Spleen (tissue), 11 donors: ENCODE measurements around the gene EP400. TPM values are rescaled to one million over a fixed set of nuclear protein-coding genes. Genes with fewer than 3 reads are reported as not detected.

Source experiments
- DNase-seq: peaks from one replicate; pipeline ENCODE4 v3.0.0-alpha.2; 2020
- H3K27ac ChIP-seq, 8 donors: fragments of 200-600 bp; sonication (generic) in 7 of 8; 1 replicate in 4 of 8; 2 replicates in 4 of 8; pipeline versions ENCODE4 v1.5.0 to v1.8.0; 2016 to 2021; ENCODE audit warnings: inconsistent platforms in 4 of 8, mild to moderate bottlenecking in 4 of 8, moderate library complexity in 1 of 8
- H3K27me3 ChIP-seq, 7 donors: fragments of 200-600 bp; sonication (generic) in 6 of 7; replicated peaks in 1 of 7; 1 replicate in 4 of 7; 2 replicates in 3 of 7; pipeline versions ENCODE4 v1.5.0 to v1.8.0; 2016 to 2021; ENCODE audit warnings: inconsistent platforms in 3 of 7, mild to moderate bottlenecking in 1 of 7
- H3K36me3 ChIP-seq, 6 donors: fragments of 200-600 bp; sonication (generic) in 5 of 6; 1 replicate in 4 of 6; 2 replicates in 2 of 6; pipeline versions ENCODE4 v1.5.0 to v1.8.0; 2016 to 2021; ENCODE audit warnings: inconsistent platforms in 2 of 6
- H3K4me1 ChIP-seq, 6 donors: fragments of 200-600 bp; sonication (generic) in 5 of 6; 1 replicate in 3 of 6; 2 replicates in 3 of 6; pipeline versions ENCODE4 v1.5.0 to v1.8.0; 2016 to 2021; ENCODE audit warnings: inconsistent platforms in 3 of 6
- H3K4me3 ChIP-seq, 8 donors: fragments of 200-600 bp; sonication (generic) in 7 of 8; 1 replicate in 4 of 8; 2 replicates in 4 of 8; pipeline versions ENCODE4 v1.5.0 to v1.8.0; 2016 to 2021; ENCODE audit warnings: inconsistent platforms in 4 of 8, mild to moderate bottlenecking in 4 of 8, moderate library complexity in 2 of 8
- H3K9me3 ChIP-seq, 8 donors: fragments of 200-600 bp; sonication (generic) in 7 of 8; 1 replicate in 4 of 8; 2 replicates in 4 of 8; pipeline versions ENCODE4 v1.5.0 to v1.8.0; 2016 to 2021; ENCODE audit warnings: inconsistent platforms in 4 of 8
- CTCF ChIP-seq, 11 experiments: fragments of 200-600 bp in 7 of 11; fragments of 450-650 bp in 4 of 11; sonication (generic) in 4 of 11; IDR thresholded peaks in 8 of 11; conservative IDR thresholded peaks in 3 of 11; 1 replicate in 7 of 11; 2 replicates in 4 of 11; pipeline versions ENCODE4 v1.4.0 to v1.8.0; 2016 to 2021; ENCODE audit warnings: antibody characterized with exemption in 11 of 11, inconsistent platforms in 4 of 11, mild to moderate bottlenecking in 1 of 11
- POLR2A ChIP-seq, 3 donors: fragments of 450-650 bp; IDR thresholded peaks; one replicate each; pipeline ENCODE4 v1.5.1; 2017; ENCODE audit warnings: antibody characterized with exemption in 3 of 3, mild to moderate bottlenecking in 1 of 3
- POLR2AphosphoS5 ChIP-seq, 3 donors: sonication (generic); formaldehyde crosslinking; IDR thresholded peaks; one replicate each; pipeline ENCODE4 v1.5.1; 2017; ENCODE audit warnings: antibody characterized with exemption in 3 of 3
- WGBS, 5 donors: extraction: QIAGEN DNeasy Blood & Tissue Kit in 3 of 5; methylation state at CpG; one replicate each; pipeline versions ENCODE4 v1.1.5 to v1.1.7; 2013 to 2018; 5-methylcytosine and 5-hydroxymethylcytosine counted together
- intact Hi-C: fragments of 100-400 bp; cut with DNase I; formaldehyde crosslinking; loops from one replicate; pipeline ENCODE4 v1.15.0; 2023; ENCODE audit warnings: low total_unique reads
- polyA plus RNA-seq, 3 donors: library from polyadenylated mRNA; stranded (reverse); fragments of 200-250 nt; gene quantifications; one replicate each; pipeline ENCODE4 v1.2.1, GENCODE V29; 2013
- total RNA-seq, 7 donors: library from RNA; depleted of rRNA in 3 of 7; stranded (reverse); fragments of >200 nt in 3 of 7; fragmentation: NEBNext Ultra II Directional in 4 of 7; extraction: Animal tissue kit (Norgen Biotek cat#: 25700) in 4 of 7; gene quantifications; one replicate each; pipeline versions ENCODE4 v1.1.0 to v1.2.1, GENCODE V29; 2016 to 2021
- donor health status: healthy with polysubstance abuse.
- donor health status: DM: no; HTN: no; CAD: no; lungs with moderate emphysema.
- donor health status: DM: no; HTN: no; CAD: no.
- donor health status: Bipolar disorder and iron deficiency.
- donor health status: healthy.
- donor health status: DM: no; HTN: no; CAD: no.
- donor health status: DM: yes; HTN: yes; CAD: no.

The EP400 gene
- total and polyA plus RNA-seq, 10 donors: 11.8 to 70.2 (median 45.6) TPM

- H3K27ac ChIP-seq: peak overlapping the region in 5 of 8 donors; percentile 14 to 64 (median 49)
- peak; percentile 85 for DNase-seq
- no peaks in the 10 kb centered on the region for H3K27me3 ChIP-seq
- TF ChIP-seq POLR2A (IDR thresholded peaks at IDR 0.05) (no peak), POLR2AphosphoS5 (IDR thresholded peaks at IDR 0.05) (peak; percentile 54 to 70 (median 67)), CTCF (IDR thresholded peaks at IDR 0.05 in 8 of 11, conservative IDR thresholded peaks at IDR 0.05 in 3 of 11) (peak in 1 of 11 experiments; percentile 6)
- peaks cover 0 to 79% (median 4%) of the 10 kb centered on the region in 6 donors for H3K36me3 ChIP-seq
- intact Hi-C loops: no loop called here
- no peaks in the 10 kb centered on the region for H3K9me3 ChIP-seq
- H3K4me3 ChIP-seq: peak overlapping the region in 1 of 8 donors; percentile 25
- 70 to 79% (median 72%) methylated on average over 29 to 30 of the region's 30 CpGs for WGBS, 5 donors
- H3K4me1 ChIP-seq: peaks cover 19 to 88% (median 53%) of the 10 kb centered on the region in 6 donors
Measured at GRCh38 chr12:131901431-131902331, 48.1 kb upstream of the EP400 start.

GRCh38 chr12:131902332-131903241 lies 47.2 kb upstream of the EP400 start:
- DNase-seq: peak; percentile 65
- H3K9me3 ChIP-seq: no peaks in the 10 kb centered on the region
- H3K36me3 ChIP-seq: peaks cover 0 to 79% (median 8%) of the 10 kb centered on the region in 6 donors
- intact Hi-C loops: no loop called here
- H3K27me3 ChIP-seq: no peaks in the 10 kb centered on the region
- no peak overlapping the region for H3K4me3 ChIP-seq
- H3K27ac ChIP-seq: peak overlapping the region in 5 of 8 donors; percentile 2 to 64 (median 49)
- H3K4me1 ChIP-seq: peaks cover 11 to 79% (median 44%) of the 10 kb centered on the region in 6 donors
- peak in 1 of 3 donors; percentile 19 for TF ChIP-seq POLR2AphosphoS5 (IDR thresholded peaks at IDR 0.05)
- TF ChIP-seq CTCF (IDR thresholded peaks at IDR 0.05 in 8 of 11, conservative IDR thresholded peaks at IDR 0.05 in 3 of 11): no peak
- TF ChIP-seq POLR2A (IDR thresholded peaks at IDR 0.05): no peak
- 62 to 85% (median 82%) methylated on average over 6 to 25 of the region's 25 CpGs for WGBS, 5 donors

- no peaks in the 10 kb centered on the region for H3K9me3 ChIP-seq
- H3K36me3 ChIP-seq: peaks cover 3 to 79% (median 14%) of the 10 kb centered on the region in 6 donors
- peak overlapping the region in 2 of 8 donors; percentile 49 to 64 for H3K27ac ChIP-seq
- no peak overlapping the region for H3K4me3 ChIP-seq
- no peak for TF ChIP-seq POLR2A (IDR thresholded peaks at IDR 0.05)
- TF ChIP-seq CTCF (IDR thresholded peaks at IDR 0.05 in 8 of 11, conservative IDR thresholded peaks at IDR 0.05 in 3 of 11): no peak
- no peak for TF ChIP-seq POLR2AphosphoS5 (IDR thresholded peaks at IDR 0.05)
- H3K27me3 ChIP-seq: no peaks in the 10 kb centered on the region
- peak; percentile 62 for DNase-seq
- intact Hi-C loops: no loop called here
- 83 to 98% (median 88%) methylated on average over 11 to 13 of the region's 13 CpGs for WGBS, 5 donors
- peaks cover 4 to 69% (median 41%) of the 10 kb centered on the region in 6 donors for H3K4me1 ChIP-seq
Measured at GRCh38 chr12:131903270-131904255, 46.2 kb upstream of the EP400 start.
